ENCODE results near the gene MUC7. TPM values are rescaled to one million over a fixed set of nuclear protein-coding genes. Genes with fewer than 3 reads are reported as not detected.
"Not testable (repeated sequence)": the region's sequence is repeated elsewhere in the genome, so short reads cannot be mapped to it uniquely, and the experiment has no call there.

Gene MUC7
- total and polyA plus RNA-seq, 8 donors = 0.02 TPM; not detected in 7

- TF ChIP-seq CTCF (IDR thresholded peaks at IDR 0.05) = no peak
- no peak overlapping the region for H3K27ac ChIP-seq
- WGBS, 2 donors = 43 to 56% methylated on average over 3 of the region's 3 CpGs
Observed at GRCh38 chr4:70488748-70489147, 16.8 kb downstream of the MUC7 start.

GRCh38 chr4:70496231-70496630, 24.2 kb downstream of the MUC7 start:
- Histone ChIP-seq H3K36me3 (no peaks in the 10 kb centered on the region), H3K9me3 (no peaks in the 10 kb centered on the region), H3K27ac (no peak overlapping the region), H3K4me1 (no peaks in the 10 kb centered on the region), H3K27me3 (no peaks in the 10 kb centered on the region), H3K4me3 (no peak overlapping the region)
- ATAC-seq (no peak), DNase-seq (no peak), FAIRE-seq (no peak)
- TF ChIP-seq CTCF (IDR thresholded peaks at IDR 0.05) = no peak
- intact Hi-C loops (cut with DNase I) = no loop called here
- 61 to 92% methylated on average over 6 of the region's 6 CpGs for WGBS, 2 donors

More at GRCh38 chr4:70488748-70489147, 16.8 kb downstream of the MUC7 start:
- DNase-seq (no peak), FAIRE-seq (no peak), ATAC-seq (no peak)
- Histone ChIP-seq H3K4me1 (no peaks in the 10 kb centered on the region), H3K36me3 (no peaks in the 10 kb centered on the region), H3K9me3 (no peaks in the 10 kb centered on the region), H3K27me3 (no peaks in the 10 kb centered on the region), H3K4me3 (no peak overlapping the region)
- intact Hi-C loops (cut with DNase I) = no loop called here

- 77 to 92% methylated on average over 8 of the region's 8 CpGs for WGBS, 2 donors
- ATAC-seq, DNase-seq, H3K27ac ChIP-seq, FAIRE-seq, H3K4me3 ChIP-seq, H3K27me3 ChIP-seq, H3K36me3 ChIP-seq, H3K4me1 ChIP-seq, H3K9me3 ChIP-seq: not testable (repeated sequence)
- intact Hi-C loops (cut with DNase I) = loop anchor here in 1 of 3 donors (10.0 kb wide), 1 partner anchor 607 kb away; no protein-coding TSS in a partner anchor
Observed at GRCh38 chr4:70501838-70502237, 29.8 kb downstream of the MUC7 start.

GRCh38 chr4:70504733-70505132, 32.7 kb downstream of the MUC7 start:
- WGBS, 2 donors = 37 to 41% methylated on average over 4 of the region's 4 CpGs
- FAIRE-seq = no peak
- Histone ChIP-seq H3K27ac (no peak overlapping the region), H3K36me3 (no peaks in the 10 kb centered on the region), H3K9me3 (no peaks in the 10 kb centered on the region), H3K4me1 (no peaks in the 10 kb centered on the region), H3K4me3 (no peak overlapping the region), H3K27me3 (no peaks in the 10 kb centered on the region)
- DNase-seq = no peak
- intact Hi-C loops (cut with DNase I) = loop anchor here in 1 of 3 donors (10.0 kb wide), 1 partner anchor 610 kb away; no protein-coding TSS in a partner anchor
- ATAC-seq = no peak
- no peak for TF ChIP-seq CTCF (IDR thresholded peaks at IDR 0.05)

GRCh38 chr4:70505151-70505748, 33.3 kb downstream of the MUC7 start:
- Histone ChIP-seq H3K36me3 (no peaks in the 10 kb centered on the region), H3K4me1 (no peaks in the 10 kb centered on the region), H3K27me3 (no peaks in the 10 kb centered on the region), H3K27ac (no peak overlapping the region), H3K4me3 (no peak overlapping the region), H3K9me3 (no peaks in the 10 kb centered on the region)
- WGBS, 2 donors = 1 to 4% methylated on average over 7 of the region's 7 CpGs
- ATAC-seq (peak; percentile 69 to 94 (median 90)), FAIRE-seq (peak; percentile 5), DNase-seq (peak; percentile 16 to 85 (median 60))
- intact Hi-C loops (cut with DNase I) = loop anchor here in 1 of 3 donors (10.0 kb wide), 1 partner anchor 610 kb away; no protein-coding TSS in a partner anchor
- peak; percentile 62 to 90 (median 80) for TF ChIP-seq CTCF (IDR thresholded peaks at IDR 0.05)

All from pancreas (tissue), 10 donors.